K562 (cell line): Measurements from ENCODE around the gene MED15. TPM values are rescaled to one million over a fixed set of nuclear protein-coding genes. Genes with fewer than 3 reads are reported as not detected.

Experiments used
- CBX3 ChIP-seq, 2 experiments: IDR thresholded peaks; 1 replicate in 1 of 2; 2 replicates in 1 of 2; pipeline ENCODE4 v1.6.1; 2012; ENCODE audit warnings: inconsistent platforms in 2 of 2, low read length in 2 of 2, borderline replicate concordance in 1 of 2, control low read depth in 1 of 2
- CBX5 ChIP-seq: IDR thresholded peaks from 2 replicates; pipeline ENCODE4 v1.6.1; 2014; ENCODE audit warnings: low read depth, borderline replicate concordance
- CREB3 ChIP-seq: fragments of 450-650 bp; conservative IDR thresholded peaks from 2 replicates; pipeline ENCODE4 v1.6.1; 2016; ENCODE audit warnings: missing genetic modification characterization, low read depth, mild to moderate bottlenecking, missing compliant biosample characterization, moderate library complexity
- ELK3 ChIP-seq: fragments of 450-650 bp; formaldehyde crosslinking; IDR thresholded peaks from 2 replicates; pipeline ENCODE4 v1.4.0; 2020; ENCODE audit warnings: mild to moderate bottlenecking
- ETV5 ChIP-seq: sonication (generic); formaldehyde crosslinking; IDR thresholded peaks from 2 replicates; pipeline ENCODE4 v1.4.0; 2020; ENCODE audit warnings: low read depth, mild to moderate bottlenecking, missing genetic modification reagents
- GABPB2 ChIP-seq: fragments of 250-450 bp; sonication (Bioruptor Pico); conservative IDR thresholded peaks from 2 replicates; pipeline ENCODE4 v1.5.1; 2021; ENCODE audit warnings: mild to moderate bottlenecking
- ID3 ChIP-seq, 2 experiments: fragments of 250-450 bp in 1 of 2; fragments of 450-650 bp in 1 of 2; sonication (Bioruptor Pico) in 1 of 2; IDR thresholded peaks; 2 replicates each; pipeline versions ENCODE4 v1.6.1 to v1.8.0; 2016 to 2021; ENCODE audit warnings: mild to moderate bottlenecking in 2 of 2, moderate library complexity in 2 of 2, missing compliant biosample characterization in 1 of 2, missing genetic modification characterization in 1 of 2
- MEF2D ChIP-seq: conservative IDR thresholded peaks from 2 replicates; pipeline ENCODE4 v1.6.1; 2016; ENCODE audit warnings: low read depth, missing genetic modification characterization, missing compliant biosample characterization
- MYNN ChIP-seq, 2 experiments: sonication (generic); formaldehyde crosslinking in 1 of 2; IDR thresholded peaks; 2 replicates each; pipeline versions ENCODE4 v1.5.0 to v1.6.1; 2016 to 2020; ENCODE audit warnings: antibody characterized with exemption in 1 of 2, missing genetic modification reagents in 1 of 2
- PHF21A ChIP-seq: fragments of 450-650 bp; IDR thresholded peaks from 2 replicates; pipeline ENCODE4 v1.6.1; 2017; ENCODE audit warnings: low read depth, borderline replicate concordance
- PML ChIP-seq: IDR thresholded peaks from 2 replicates; pipeline ENCODE4 v1.6.1; 2012; ENCODE audit warnings: low read length, inconsistent platforms
- PTTG1 ChIP-seq: fragments of 450-650 bp; IDR thresholded peaks from 2 replicates; pipeline ENCODE4 v1.6.1; 2016; ENCODE audit warnings: low read depth, mild to moderate bottlenecking, missing genetic modification characterization, missing compliant biosample characterization
- RBM22 ChIP-seq: fragments of 200-400 bp; formaldehyde crosslinking; IDR thresholded peaks from 2 replicates; pipeline ENCODE4 v1.6.1; 2018; ENCODE audit warnings: low read length, low read depth; ENCODE audit not compliant: poor library complexity, severe bottlenecking
- SMAD4 ChIP-seq: fragments of 250-450 bp; sonication (Bioruptor Pico); conservative IDR thresholded peaks from 2 replicates; pipeline ENCODE4 v1.8.0; 2021; ENCODE audit warnings: inconsistent platforms, mild to moderate bottlenecking, moderate library complexity
- TFE3 ChIP-seq: fragments of 450-650 bp; formaldehyde crosslinking; IDR thresholded peaks from 2 replicates; pipeline ENCODE4 v1.4.0; 2020; ENCODE audit warnings: mild to moderate bottlenecking, mixed read lengths
- ZNF41 ChIP-seq: fragments of 250-450 bp; sonication (Bioruptor Pico); conservative IDR thresholded peaks from 2 replicates; pipeline ENCODE4 v1.4.0; 2020; ENCODE audit warnings: mild to moderate bottlenecking
- ZNF76 ChIP-seq: fragments of 250-450 bp; sonication (Bioruptor Pico); IDR thresholded peaks from 2 replicates; pipeline ENCODE4 v1.4.0; 2020; ENCODE audit warnings: mild to moderate bottlenecking, moderate library complexity, borderline replicate concordance
- polyA plus RNA-seq, 8 experiments: library from polyadenylated mRNA; depleted of rRNA in 4 of 8; stranded (reverse) in 5 of 8; unstranded in 3 of 8; fragments of >200 nt; fragmentation: Nextera tagmentation in 2 of 8; fragmentation: Illumina TruSeq in 1 of 8; extraction: Ambion mirVana in 2 of 8; extraction: Trizol in 1 of 8; gene quantifications; 2 replicates each; pipeline versions ENCODE4 v1.2.1 to v1.2.3, GENCODE V29; 2011 to 2014; ENCODE audit warnings: inconsistent platforms in 1 of 8, missing spikeins in 1 of 8
- total RNA-seq, 7 experiments: library from RNA; depleted of rRNA in 6 of 7; stranded (reverse); fragments of >200 nt in 6 of 7; fragmentation: Illumina TruSeq in 2 of 7; extraction: Trizol in 2 of 7; gene quantifications; 2 replicates each; pipeline versions ENCODE4 v1.2.1 to v1.2.3, GENCODE V29; 2011 to 2021; ENCODE audit warnings: low replicate concordance in 1 of 7
- TF ChIP-seq, protein P1 (sequence below): fragments of 250-450 bp; sonication (Bioruptor Pico); IDR thresholded peaks from 2 replicates; pipeline ENCODE4 v1.5.0; 2020; ENCODE audit warnings: mild to moderate bottlenecking, borderline replicate concordance

MED15 gene
- total and polyA plus RNA-seq, 9 of the 15 experiments (the other 6 are each of a cell fraction or from before 2014, with no cell fraction given), result 4.0 to 271 (median 60.1) TPM

DNA sequence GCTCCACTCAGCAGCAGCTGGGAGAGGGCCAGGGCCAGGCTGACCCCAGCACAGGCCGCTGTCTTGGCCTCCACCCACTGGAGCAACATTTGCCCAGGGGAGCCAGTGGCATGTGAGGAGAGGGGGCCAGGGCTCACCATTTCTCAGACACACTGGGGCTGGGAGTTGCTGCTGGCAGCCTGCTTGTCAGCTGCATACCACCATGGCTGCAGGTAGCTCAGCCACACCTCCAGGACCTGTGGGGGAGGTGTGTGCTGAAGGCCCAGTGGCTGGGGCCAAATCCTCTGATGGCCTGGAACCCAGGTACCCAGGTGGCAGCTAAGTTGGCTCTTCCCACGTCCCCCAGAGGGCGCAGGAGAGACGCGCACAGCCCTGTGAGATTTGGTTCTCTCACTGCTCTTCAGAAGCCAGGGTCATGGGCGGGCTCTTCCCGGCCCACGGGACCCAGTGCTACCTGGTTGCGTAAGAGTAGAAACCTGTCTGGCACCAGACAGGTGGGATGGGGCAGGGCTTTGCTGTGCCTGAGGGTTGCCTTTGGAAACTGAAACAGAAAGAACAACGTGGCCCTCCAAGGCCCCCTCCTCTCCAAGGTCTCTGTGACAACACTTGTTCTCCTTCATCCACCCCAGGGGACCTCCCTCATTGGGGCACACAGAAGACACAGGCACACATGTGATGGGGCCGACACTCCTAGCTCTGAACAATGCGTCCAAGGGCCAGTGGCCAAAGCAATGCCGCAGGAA is 98.8 kb downstream of the MED15 start (continued):
- TF ChIP-seq RBM22 (no peak), ID3 (CRISPR knock-in tag; IDR thresholded peaks at IDR 0.05) (no peak), ID3 (tag; IDR thresholded peaks at IDR 0.05) (peak; percentile 93), MEF2D (0 out of 2 replicates have a peak, but pooled peaks have one; percentile 20), PHF21A (no peak), CREB3 (tag) (no peak), CBX5 (no peak), TFE3 (CRISPR knock-in tag) (peak; percentile 16; the same call in 1 of the 2 replicates), ELK3 (CRISPR knock-in tag) (no peak), MYNN (IDR thresholded peaks at IDR 0.05) (peak; percentile 92), MYNN (CRISPR knock-in tag; IDR thresholded peaks at IDR 0.05) (no peak), PML (peak; percentile 34; the same call in 1 of the 2 replicates), CBX3 (IDR thresholded peaks at IDR 0.05; ENCODE audit: borderline replicate concordance in 1 of 2, low read length in 2 of 2) (peak; percentile 35 to 66; a peak in 2 of 3 replicates), ETV5 (CRISPR knock-in tag) (no peak; the same call in 1 of the 2 replicates), PTTG1 (tag) (no peak), SMAD4 (CRISPR knock-in tag) (peak; percentile 32; the same call in 1 of the 2 replicates), GABPB2 (CRISPR knock-in tag) (peak; percentile 58; the same call in 1 of the 2 replicates), ZNF76 (peak; percentile 68; the same call in 1 of the 2 replicates), ZNF41 (CRISPR knock-in tag) (peak; percentile 62; the same call in 1 of the 2 replicates)
- TF ChIP-seq, protein P1, sequence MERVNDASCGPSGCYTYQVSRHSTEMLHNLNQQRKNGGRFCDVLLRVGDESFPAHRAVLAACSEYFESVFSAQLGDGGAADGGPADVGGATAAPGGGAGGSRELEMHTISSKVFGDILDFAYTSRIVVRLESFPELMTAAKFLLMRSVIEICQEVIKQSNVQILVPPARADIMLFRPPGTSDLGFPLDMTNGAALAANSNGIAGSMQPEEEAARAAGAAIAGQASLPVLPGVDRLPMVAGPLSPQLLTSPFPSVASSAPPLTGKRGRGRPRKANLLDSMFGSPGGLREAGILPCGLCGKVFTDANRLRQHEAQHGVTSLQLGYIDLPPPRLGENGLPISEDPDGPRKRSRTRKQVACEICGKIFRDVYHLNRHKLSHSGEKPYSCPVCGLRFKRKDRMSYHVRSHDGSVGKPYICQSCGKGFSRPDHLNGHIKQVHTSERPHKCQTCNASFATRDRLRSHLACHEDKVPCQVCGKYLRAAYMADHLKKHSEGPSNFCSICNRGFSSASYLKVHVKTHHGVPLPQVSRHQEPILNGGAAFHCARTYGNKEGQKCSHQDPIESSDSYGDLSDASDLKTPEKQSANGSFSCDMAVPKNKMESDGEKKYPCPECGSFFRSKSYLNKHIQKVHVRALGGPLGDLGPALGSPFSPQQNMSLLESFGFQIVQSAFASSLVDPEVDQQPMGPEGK (CRISPR knock-in tag), result 0 out of 2 replicates have a peak, but pooled peaks have one; percentile 18
